GM12874 (cell line): ENCODE results near the gene RSKR.

Experiments used
- CTCF ChIP-seq: IDR thresholded peaks from 2 replicates; pipeline ENCODE4 v1.5.1; 2011; ENCODE audit warnings: low read depth, mild to moderate bottlenecking, control low read depth, low read length, moderate library complexity; ENCODE audit not compliant: insufficient read depth

Gene RSKR

GRCh38 chr17:28567604-28568003, 46.4 kb downstream of the RSKR start:
- TF ChIP-seq CTCF = no peak

- TF ChIP-seq CTCF = no peak
Measured at GRCh38 chr17:28563475-28563874, 50.5 kb downstream of the RSKR start.
